ENCODE measurements around the gene SERBP1. TPM values are rescaled to one million over a fixed set of nuclear protein-coding genes. Genes with fewer than 3 reads are reported as not detected.

The SERBP1 gene
- total RNA-seq, 1 donor = 232 TPM

DNA sequence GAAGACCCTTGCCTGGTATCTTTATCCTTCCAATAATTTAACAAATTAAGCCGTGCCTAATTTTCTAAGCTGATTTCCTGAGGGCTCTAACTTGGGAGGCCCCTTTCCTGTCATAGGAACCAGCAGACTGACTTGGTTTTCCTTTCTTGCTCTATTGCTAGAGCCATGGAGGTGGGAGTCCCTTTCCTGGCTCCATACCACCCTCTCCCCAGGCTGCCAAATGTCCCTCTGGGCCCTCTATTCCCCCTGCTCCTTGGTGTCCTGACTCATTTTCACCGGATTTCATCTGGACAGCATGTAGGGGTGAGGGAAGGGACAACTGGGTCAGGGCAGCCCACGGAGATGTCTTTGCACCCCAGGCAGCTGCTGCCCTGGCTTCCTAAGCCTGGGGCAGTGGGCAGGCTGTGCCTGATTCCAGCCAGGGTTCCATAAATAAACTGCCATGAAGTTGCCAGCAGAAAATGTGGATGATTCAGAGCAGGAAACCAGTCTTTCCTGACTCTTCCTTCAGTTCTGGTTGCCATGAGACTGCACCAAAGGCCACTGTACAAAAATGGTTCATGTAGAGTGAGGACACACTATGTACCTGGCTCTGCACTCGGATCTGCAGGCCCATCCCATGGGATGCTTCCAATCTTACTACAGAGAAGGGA lies 38.0 kb upstream of the SERBP1 start:
- no peak overlapping the region for H3K4me3 ChIP-seq (ENCODE audit: low read depth, low read length)
- TF ChIP-seq, protein P1, sequence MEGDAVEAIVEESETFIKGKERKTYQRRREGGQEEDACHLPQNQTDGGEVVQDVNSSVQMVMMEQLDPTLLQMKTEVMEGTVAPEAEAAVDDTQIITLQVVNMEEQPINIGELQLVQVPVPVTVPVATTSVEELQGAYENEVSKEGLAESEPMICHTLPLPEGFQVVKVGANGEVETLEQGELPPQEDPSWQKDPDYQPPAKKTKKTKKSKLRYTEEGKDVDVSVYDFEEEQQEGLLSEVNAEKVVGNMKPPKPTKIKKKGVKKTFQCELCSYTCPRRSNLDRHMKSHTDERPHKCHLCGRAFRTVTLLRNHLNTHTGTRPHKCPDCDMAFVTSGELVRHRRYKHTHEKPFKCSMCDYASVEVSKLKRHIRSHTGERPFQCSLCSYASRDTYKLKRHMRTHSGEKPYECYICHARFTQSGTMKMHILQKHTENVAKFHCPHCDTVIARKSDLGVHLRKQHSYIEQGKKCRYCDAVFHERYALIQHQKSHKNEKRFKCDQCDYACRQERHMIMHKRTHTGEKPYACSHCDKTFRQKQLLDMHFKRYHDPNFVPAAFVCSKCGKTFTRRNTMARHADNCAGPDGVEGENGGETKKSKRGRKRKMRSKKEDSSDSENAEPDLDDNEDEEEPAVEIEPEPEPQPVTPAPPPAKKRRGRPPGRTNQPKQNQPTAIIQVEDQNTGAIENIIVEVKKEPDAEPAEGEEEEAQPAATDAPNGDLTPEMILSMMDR (IDR thresholded peaks at IDR 0.05; ENCODE audit: insufficient read depth, low read length) = no peak
- no peak for DNase-seq (ENCODE audit: low read depth)

DNA sequence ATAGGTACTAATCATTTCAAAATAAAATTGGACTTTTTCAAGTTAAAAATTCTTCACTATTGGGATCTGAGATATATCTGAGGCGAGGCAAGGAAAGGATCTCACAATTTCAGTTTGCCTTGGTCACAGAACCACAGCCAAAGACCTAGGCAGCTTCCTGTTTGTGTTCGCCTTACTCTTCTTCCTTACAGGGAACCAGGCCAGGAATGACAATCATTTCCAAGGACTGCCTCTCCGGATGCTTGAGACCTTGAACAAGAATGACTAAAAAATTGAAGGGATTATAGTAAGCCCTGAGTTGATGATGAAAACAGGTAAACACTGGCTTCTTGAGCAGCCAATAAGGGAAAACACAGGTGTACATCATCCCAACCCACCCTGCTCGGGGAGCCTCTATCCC lies 35.2 kb upstream of the SERBP1 start:
- TF ChIP-seq, protein P1 (IDR thresholded peaks at IDR 0.05; ENCODE audit: insufficient read depth, low read length) = no peak
- no peak for DNase-seq (ENCODE audit: low read depth)

DNA sequence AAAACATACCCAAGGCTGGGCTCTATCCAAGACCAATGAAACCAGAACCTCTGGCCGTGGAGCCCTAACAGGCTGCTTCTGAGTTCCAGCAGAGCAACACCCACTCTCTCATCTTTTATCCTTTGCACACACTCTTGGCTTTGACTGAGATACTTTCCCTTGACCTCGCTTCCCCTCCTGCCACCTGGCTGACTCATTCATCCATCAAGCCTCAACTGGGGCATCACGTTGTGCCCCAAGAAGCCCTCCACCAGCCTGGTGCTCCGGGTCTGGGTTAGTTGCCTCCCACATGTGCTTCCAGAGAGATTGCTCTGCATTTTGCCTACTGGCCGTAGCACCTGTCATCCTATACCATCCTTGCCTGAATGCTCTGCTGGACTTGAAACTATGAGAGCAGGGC lies 34.5 kb upstream of the SERBP1 start:
- TF ChIP-seq, protein P1 (IDR thresholded peaks at IDR 0.05; ENCODE audit: insufficient read depth, low read length) = no peak
- no peak overlapping the region for H3K4me3 ChIP-seq (ENCODE audit: low read depth, low read length)
- no peak for DNase-seq (ENCODE audit: low read depth)

More for the DNA sequence above, 35.2 kb upstream of the SERBP1 start:
- H3K4me3 ChIP-seq (ENCODE audit: low read depth, low read length) = no peak overlapping the region

DNA sequence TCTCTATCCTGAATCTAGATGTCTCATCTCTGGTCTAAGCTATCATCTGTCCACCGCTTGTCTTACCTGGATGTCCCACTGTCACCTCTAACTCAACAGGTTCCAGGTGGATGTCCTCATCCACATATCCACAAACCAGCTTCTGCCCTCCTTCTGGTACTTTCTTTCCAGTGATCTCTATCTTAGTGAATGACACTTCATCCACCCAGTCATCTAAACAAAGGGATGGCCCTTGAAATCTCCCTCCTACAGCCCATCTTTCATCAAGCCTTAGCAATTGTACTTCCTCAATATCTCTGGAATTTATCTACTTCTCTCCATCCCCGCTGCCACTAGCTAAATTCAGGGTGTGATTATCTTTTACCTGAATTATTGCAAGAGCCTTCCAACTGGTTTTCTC lies 33.9 kb upstream of the SERBP1 start:
- no peak for DNase-seq (ENCODE audit: low read depth)
- H3K4me3 ChIP-seq (ENCODE audit: low read depth, low read length) = no peak overlapping the region
- TF ChIP-seq, protein P1 (IDR thresholded peaks at IDR 0.05; ENCODE audit: insufficient read depth, low read length) = no peak

DNA sequence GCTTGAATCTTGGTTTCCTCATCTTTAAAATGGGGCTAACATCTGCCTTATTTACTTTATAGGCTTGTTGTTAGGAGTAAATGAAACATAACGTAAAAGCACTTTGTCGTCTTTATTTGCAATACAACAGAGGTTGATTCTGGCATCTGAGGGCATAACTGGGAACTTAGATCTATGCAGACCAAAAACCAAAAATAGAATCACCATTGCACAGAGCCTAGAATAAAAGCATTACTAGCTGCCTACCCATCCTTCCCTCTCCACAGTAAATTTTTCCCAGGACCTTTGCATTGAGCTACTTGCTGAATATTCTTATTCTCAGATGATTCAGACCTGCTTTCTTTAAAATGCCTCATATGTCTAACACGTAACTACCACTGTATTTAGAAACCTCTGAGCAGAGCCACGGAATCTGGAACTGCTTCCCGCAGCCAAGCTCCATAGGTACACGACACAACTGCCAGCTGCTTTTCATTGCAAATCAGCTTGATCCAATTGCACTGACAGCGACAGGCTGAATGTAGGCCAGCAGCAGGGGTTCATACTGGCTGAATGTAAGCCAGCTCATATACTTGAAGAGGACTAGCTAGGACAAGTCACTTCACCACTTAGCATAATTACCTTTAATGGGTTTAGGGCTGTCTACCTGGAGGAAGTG lies 33.2 kb upstream of the SERBP1 start:
- DNase-seq (ENCODE audit: low read depth) = no peak
- TF ChIP-seq, protein P1 (IDR thresholded peaks at IDR 0.05; ENCODE audit: insufficient read depth, low read length) = no peak
- H3K4me3 ChIP-seq (ENCODE audit: low read depth, low read length) = no peak overlapping the region

DNA sequence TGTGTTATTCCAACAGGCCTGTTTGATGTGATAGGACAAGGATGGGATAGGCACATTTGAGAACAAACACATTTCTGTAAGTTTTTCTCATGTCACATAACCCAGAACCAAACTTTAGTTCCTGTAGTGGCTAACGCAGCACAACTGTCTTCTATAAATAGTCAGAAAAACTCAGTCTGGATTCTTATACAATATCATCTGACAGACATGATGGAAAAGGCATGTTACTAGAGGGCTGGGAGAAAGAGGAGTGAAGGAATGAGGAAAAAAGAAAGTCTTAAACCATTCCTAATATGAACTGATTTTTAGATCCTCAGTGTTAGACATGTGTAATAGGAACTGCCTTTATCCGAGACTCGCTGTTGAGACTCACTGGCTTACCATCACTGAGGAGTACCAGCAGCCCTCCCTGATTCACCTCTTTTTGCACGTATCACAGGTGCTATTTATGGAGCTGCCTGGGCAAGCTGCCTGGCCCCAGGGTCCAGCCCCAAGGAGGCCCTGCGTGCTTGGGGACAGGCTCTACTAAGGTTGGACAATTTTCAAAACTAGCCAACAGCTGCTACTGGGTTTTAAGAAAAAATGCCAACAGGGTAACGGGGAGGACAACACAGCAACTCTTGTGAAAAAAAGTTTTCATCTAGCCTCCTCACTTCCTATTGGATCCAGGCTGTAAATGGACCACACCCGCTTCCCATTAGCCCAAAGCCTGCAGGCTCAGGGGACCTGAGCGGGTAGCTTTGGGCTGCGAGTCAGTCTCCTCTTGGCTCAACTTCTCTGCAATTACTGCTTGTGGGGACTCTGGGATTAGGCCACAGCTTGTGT lies 30.7 kb upstream of the SERBP1 start:
- peak; percentile 19 for DNase-seq (ENCODE audit: low read depth)
- H3K4me3 ChIP-seq (ENCODE audit: low read depth, low read length) = no peak overlapping the region
- TF ChIP-seq, protein P1 (IDR thresholded peaks at IDR 0.05; ENCODE audit: insufficient read depth, low read length) = no peak

Data from fibroblast of the aortic adventitia (primary cell).